Ovary (tissue), 9 donors: ENCODE measurements around the gene FASTK. TPM values are rescaled to one million over a fixed set of nuclear protein-coding genes. Genes with fewer than 3 reads are reported as not detected.

Experiments used
- DNase-seq, 5 donors: peaks; one replicate each; pipeline ENCODE4 v3.0.0-alpha.2; 2019 to 2020
- H3K27ac ChIP-seq, 2 donors: fragments of 200-600 bp; one replicate each; pipeline versions ENCODE4 v1.5.1 to v1.8.0; 2019 to 2022
- H3K27me3 ChIP-seq: fragments of 200-600 bp; one replicate; pipeline ENCODE4 v1.8.0; 2022
- H3K36me3 ChIP-seq: fragments of 200-600 bp; sonication (generic); one replicate; pipeline ENCODE4 v1.5.1; 2019
- H3K4me1 ChIP-seq: one replicate; pipeline ENCODE4 v1.8.1; 2013; ENCODE audit warnings: mild to moderate bottlenecking, moderate library complexity; ENCODE audit not compliant: insufficient read depth
- H3K4me3 ChIP-seq: fragments of 200-600 bp; sonication (generic); one replicate; pipeline ENCODE4 v1.5.1; 2017
- H3K9me3 ChIP-seq, 2 donors: fragments of 200-600 bp in 1 of 2; sonication (generic) in 1 of 2; one replicate each; pipeline versions ENCODE4 v1.5.1 to v1.8.1; 2013 to 2019; ENCODE audit warnings: mild to moderate bottlenecking in 1 of 2, moderate library complexity in 1 of 2
- CTCF ChIP-seq, 3 donors: fragments of 450-650 bp in 2 of 3; fragments of 200-600 bp in 1 of 3; IDR thresholded peaks; one replicate each; pipeline versions ENCODE4 v1.5.1 to v1.8.0; 2016 to 2022; ENCODE audit warnings: antibody characterized with exemption in 3 of 3, mild to moderate bottlenecking in 1 of 3
- EP300 ChIP-seq: sonication (generic); formaldehyde crosslinking; IDR thresholded peaks from one replicate; pipeline ENCODE4 v1.6.1; 2017; ENCODE audit warnings: antibody characterized with exemption
- POLR2A ChIP-seq: fragments of 450-650 bp; IDR thresholded peaks from one replicate; pipeline ENCODE4 v1.6.1; 2017; ENCODE audit warnings: antibody characterized with exemption, mild to moderate bottlenecking, moderate library complexity
- WGBS, 3 donors: extraction: QIAGEN DNeasy Blood & Tissue Kit in 1 of 3; methylation state at CpG; one replicate each; pipeline versions ENCODE4 v1.1.5 to v1.1.7; 2013 to 2017; 5-methylcytosine and 5-hydroxymethylcytosine counted together
- intact Hi-C, 4 donors: fragments of 100-400 bp; cut with DNase I; formaldehyde crosslinking; loops; one replicate each; pipeline versions ENCODE4 v1.11.0 to v1.15.1; 2022 to 2023
- polyA plus RNA-seq, 2 donors: library from polyadenylated mRNA; stranded (reverse); fragments of 200-250 nt in 1 of 2; fragments of 350-450 nt in 1 of 2; fragmentation: Illumina TruSeq in 1 of 2; extraction: RNeasy Lipid Tissue Mini Kit (QIAGEN cat#74804) in 1 of 2; gene quantifications; one replicate each; pipeline ENCODE4 v1.2.3, GENCODE V29; 2013 to 2014
- total RNA-seq, 7 donors: library from RNA; depleted of rRNA in 2 of 7; stranded (reverse); fragments of >200 nt in 2 of 7; fragmentation: NEBNext Ultra II Directional in 3 of 7; extraction: Animal tissue kit (Norgen Biotek cat#: 25700) in 3 of 7; gene quantifications; one replicate each; pipeline versions ENCODE4 v1.1.0 to v1.2.4, GENCODE V29; 2016 to 2023
- donor health status: DM: no; HTN: no; CAD: no; lungs with moderate emphysema.
- donor health status: DM: no; HTN: no; CAD: no.
- donor health status: Bipolar disorder and iron deficiency.
- donor health status: DM: yes; HTN: yes; CAD: no.
- donor health status: DM: no; HTN: no; CAD: no.
- donor health status: DM: yes; HTN: yes; CAD: no.

The FASTK gene
- total and polyA plus RNA-seq, 9 donors, result 5.4 to 95.2 (median 75.8) TPM

GRCh38 chr7:151103973-151104372, 23.4 kb upstream of the FASTK start:
- Histone ChIP-seq H3K9me3 (no peaks in the 10 kb centered on the region), H3K4me1 (peaks cover 4% of the 10 kb centered on the region), H3K36me3 (no peaks in the 10 kb centered on the region), H3K27me3 (no peaks in the 10 kb centered on the region), H3K27ac (no peak overlapping the region), H3K4me3 (no peak overlapping the region)
- 78 to 87% (median 81%) methylated on average over 12 of the region's 12 CpGs for WGBS, 3 donors
- intact Hi-C loops, result no loop called here
- no peak for DNase-seq
- no peak for TF ChIP-seq CTCF (IDR thresholded peaks at IDR 0.05)
- no peak for TF ChIP-seq POLR2A
- no peak for TF ChIP-seq EP300

GRCh38 chr7:151102991-151103390, 22.4 kb upstream of the FASTK start:
- H3K27me3 ChIP-seq, result no peaks in the 10 kb centered on the region
- no peak for TF ChIP-seq EP300
- TF ChIP-seq CTCF (IDR thresholded peaks at IDR 0.05), result no peak
- no peak for TF ChIP-seq POLR2A
- DNase-seq, result no peak
- intact Hi-C loops, result no loop called here
- no peaks in the 10 kb centered on the region for H3K36me3 ChIP-seq
- no peak overlapping the region for H3K4me3 ChIP-seq
- WGBS, 3 donors, result 77 to 89% (median 88%) methylated on average over 3 of the region's 3 CpGs
- no peaks in the 10 kb centered on the region for H3K4me1 ChIP-seq
- no peaks in the 10 kb centered on the region for H3K9me3 ChIP-seq
- H3K27ac ChIP-seq, result no peak overlapping the region

GRCh38 chr7:151101621-151102396, 21.2 kb upstream of the FASTK start:
- no peaks in the 10 kb centered on the region for H3K9me3 ChIP-seq
- intact Hi-C loops, result no loop called here
- H3K36me3 ChIP-seq, result no peaks in the 10 kb centered on the region
- peak in 1 of 5 donors; percentile 19 for DNase-seq
- H3K4me3 ChIP-seq, result no peak overlapping the region
- no peaks in the 10 kb centered on the region for H3K4me1 ChIP-seq
- WGBS, 3 donors, result 75 to 77% (median 76%) methylated on average over 24 of the region's 24 CpGs
- no peaks in the 10 kb centered on the region for H3K27me3 ChIP-seq
- no peak for TF ChIP-seq EP300
- no peak for TF ChIP-seq POLR2A
- no peak for TF ChIP-seq CTCF (IDR thresholded peaks at IDR 0.05)
- H3K27ac ChIP-seq, result no peak overlapping the region

DNA sequence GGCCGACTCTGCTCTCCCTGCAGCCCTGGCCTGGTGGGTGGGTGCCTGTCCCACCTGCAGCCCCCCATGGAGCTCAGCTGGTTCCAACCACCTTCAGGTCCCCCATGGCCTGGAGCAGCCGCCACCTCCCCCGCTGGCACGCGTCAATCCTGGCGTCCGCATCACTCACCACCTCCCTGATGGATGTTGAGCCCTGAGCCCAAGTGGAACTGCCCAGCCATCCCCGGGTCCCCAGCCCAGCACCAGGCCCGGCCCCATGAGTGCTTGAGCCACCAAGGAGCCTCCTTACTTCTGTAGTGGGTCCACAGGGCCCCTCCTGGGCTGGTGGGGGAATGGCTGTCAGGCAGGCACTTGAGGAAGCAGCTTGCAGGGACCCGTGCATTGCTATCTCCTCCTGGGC, 20.3 kb upstream of the FASTK start:
- Histone ChIP-seq H3K27ac (no peak overlapping the region), H3K4me1 (peaks cover 2% of the 10 kb centered on the region), H3K4me3 (no peak overlapping the region), H3K27me3 (no peaks in the 10 kb centered on the region), H3K9me3 (no peaks in the 10 kb centered on the region), H3K36me3 (no peaks in the 10 kb centered on the region)
- intact Hi-C loops, result no loop called here
- TF ChIP-seq EP300, result no peak
- no peak for TF ChIP-seq POLR2A
- TF ChIP-seq CTCF (IDR thresholded peaks at IDR 0.05), result no peak
- peak in 1 of 5 donors; percentile 28 for DNase-seq
- WGBS, 3 donors, result 88 to 95% (median 89%) methylated on average over 10 of the region's 10 CpGs
